GM19240 (cell line): Measurements from ENCODE around the gene SLC2A14.
"Not testable (repeated sequence)": the region's sequence is repeated elsewhere in the genome, so short reads cannot be mapped to it uniquely, and the experiment has no call there.

Source experiments
- DNase-seq: peaks from one replicate; pipeline ENCODE4 v3.0.0; 2011; ENCODE audit warnings: low spot score; ENCODE audit not compliant: insufficient read length

Gene SLC2A14

DNA sequence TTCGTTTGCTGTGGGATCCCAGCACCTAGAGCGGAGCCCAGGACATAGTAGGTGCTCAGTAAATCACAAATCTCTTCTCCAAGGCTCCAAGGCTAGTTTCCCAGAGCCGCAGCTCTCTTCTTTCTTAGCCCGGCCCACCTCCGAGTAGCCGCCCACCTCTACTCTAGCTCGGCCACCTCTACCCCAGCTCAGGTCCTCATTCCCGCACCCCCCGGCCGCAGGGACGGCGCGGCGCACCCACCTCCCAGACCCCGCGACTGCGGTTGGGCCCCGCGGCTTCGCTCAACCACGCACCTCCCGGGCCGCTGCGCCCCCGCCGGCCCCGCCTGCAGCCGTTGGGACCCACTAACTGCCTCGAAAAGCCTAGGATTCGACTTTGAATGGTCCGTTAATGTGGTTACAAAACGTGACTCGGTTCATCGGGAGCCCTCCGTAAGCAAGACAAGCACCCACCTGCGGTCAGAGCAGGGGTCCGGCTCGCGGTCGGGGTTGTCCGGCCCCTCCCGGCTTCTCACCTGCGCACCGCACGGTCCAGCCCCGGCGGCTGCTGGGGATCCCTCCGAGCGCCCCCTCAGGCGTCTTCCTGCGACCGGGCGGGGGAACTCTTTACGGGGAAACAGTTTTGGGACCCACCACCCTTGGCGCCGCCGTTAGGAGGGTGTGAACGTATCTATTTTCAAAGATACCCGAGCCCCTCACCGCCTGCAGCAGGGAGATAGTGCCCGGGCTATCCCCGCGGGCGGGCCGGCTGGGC lies at the start of gene SLC2A14:
TSS of gene SLC2A14 (minus strand) at position 350 of the 754 bp plus-strand sequence. CDS start 3,035 bp downstream, outside the sequence.
- no peak for DNase-seq

GRCh38 chr12:7921181-7921580 lies 48.5 kb upstream of the SLC2A14 start:
- not testable (repeated sequence) for DNase-seq

DNA sequence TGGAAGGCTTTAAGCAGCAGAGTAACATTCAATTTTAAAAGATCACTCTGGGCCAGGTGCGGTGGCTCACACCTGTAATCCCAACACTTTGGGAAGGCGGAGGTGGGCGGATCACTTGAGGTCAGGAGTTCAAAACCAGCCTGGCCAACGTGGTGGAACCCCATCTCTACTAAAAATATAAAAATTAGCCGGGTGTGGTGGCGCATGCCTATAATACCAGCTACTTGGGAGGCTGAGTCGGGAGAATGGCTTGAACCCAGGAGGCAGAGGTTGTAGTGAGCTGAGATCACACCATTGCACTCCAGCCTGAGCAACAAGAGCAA lies 45.5 kb upstream of the SLC2A14 start:
- DNase-seq: not testable (repeated sequence)

GRCh38 chr12:7917392-7918267 lies 44.9 kb upstream of the SLC2A14 start:
- no peak for DNase-seq

GRCh38 chr12:7916936-7917335 lies 44.2 kb upstream of the SLC2A14 start:
- DNase-seq: no peak

DNA sequence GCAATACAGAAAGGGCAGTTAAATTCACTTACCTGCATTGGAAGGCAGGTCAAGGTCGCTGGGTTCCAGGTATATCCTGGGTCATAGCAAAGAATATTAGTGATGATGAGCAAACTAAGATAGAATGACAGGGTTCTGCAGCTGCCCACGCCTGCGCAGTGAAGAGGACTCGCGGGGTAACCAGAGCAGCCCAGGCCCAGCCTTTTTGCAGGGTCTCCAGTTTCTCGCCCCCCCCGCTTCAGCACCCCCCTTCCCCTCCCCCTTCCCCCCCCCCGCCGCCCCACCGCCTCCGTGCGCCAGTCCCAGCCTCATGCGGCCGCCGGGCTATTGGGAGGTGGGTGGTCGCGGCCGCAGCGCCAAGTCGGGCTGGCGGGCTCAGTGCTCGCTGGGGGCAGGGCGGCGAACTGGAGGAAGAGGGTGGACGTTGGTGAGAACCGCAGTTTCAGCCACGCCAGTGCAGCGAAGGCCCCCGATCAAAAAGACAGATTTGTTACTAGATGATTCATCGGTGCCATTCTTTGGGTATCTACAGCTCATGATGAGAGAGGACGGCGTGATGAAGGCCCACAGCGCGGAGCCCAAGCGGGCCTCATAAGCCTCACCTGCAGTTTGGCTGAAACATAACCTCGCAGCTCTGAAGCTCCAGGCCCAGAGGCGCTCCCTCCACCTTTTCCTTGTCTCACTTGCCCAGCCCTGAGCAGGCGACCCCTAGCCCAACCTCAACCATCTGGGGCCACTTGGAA lies 43.1 kb upstream of the SLC2A14 start:
- no peak for DNase-seq

- not testable (repeated sequence) for DNase-seq
These were observed 37.4 kb upstream of the SLC2A14 start for GRCh38 chr12:7910106-7910505.

- no peak for DNase-seq
These were observed 34.3 kb upstream of the SLC2A14 start for GRCh38 chr12:7907009-7907408.

- DNase-seq: not testable (repeated sequence)
These were observed 33.6 kb upstream of the SLC2A14 start for GRCh38 chr12:7906303-7906702.

- not testable (repeated sequence) for DNase-seq
These were observed 32.9 kb upstream of the SLC2A14 start for GRCh38 chr12:7905600-7906125.

- DNase-seq: no peak
These were observed 32.4 kb upstream of the SLC2A14 start for GRCh38 chr12:7905071-7905470.

- DNase-seq: not testable (repeated sequence)
These were observed 29.7 kb upstream of the SLC2A14 start for GRCh38 chr12:7902416-7902815.

DNA sequence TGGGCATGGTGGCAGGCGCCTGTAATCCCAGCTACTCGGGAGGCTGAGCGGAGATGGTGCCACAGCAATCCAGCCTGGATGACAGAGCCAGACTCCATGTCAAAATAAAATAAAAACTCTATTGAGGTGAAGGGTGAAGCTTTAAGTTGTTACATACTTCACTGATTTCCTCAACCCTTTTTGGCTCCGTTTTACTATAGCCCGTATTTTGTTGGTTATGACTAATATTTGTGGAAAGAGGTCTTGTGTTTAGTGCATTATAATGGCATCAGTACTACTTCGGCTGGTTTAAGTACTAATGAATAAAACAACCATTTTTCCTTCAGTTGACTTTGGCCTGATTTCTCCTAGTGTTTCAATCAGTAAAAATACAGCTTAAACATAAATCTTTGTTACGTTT lies 27.0 kb upstream of the SLC2A14 start:
- DNase-seq: no peak

DNA sequence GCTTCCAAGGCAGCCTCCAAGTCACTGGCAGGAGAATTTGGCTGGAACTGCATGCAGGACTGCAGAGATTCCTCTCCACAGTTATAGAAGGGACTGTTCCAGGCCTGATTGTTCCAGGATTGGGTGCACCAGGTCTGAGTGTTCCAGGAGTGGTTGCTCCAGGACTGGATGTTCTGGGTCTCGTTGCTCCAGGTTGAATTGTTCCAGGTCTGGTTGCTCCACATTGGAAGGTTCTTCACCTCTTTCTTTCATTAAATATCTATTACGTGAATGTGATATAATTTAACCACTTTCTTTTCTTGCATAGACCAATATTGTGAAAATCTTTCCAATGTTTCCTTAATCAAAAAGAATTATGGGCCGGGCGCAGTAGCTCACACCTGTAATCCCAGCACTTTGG lies 24.0 kb upstream of the SLC2A14 start:
- not testable (repeated sequence) for DNase-seq

- DNase-seq: no peak
These were observed 19.7 kb upstream of the SLC2A14 start for GRCh38 chr12:7892186-7892980.

GRCh38 chr12:7884689-7885088 lies 12.0 kb upstream of the SLC2A14 start:
- no peak for DNase-seq

DNA sequence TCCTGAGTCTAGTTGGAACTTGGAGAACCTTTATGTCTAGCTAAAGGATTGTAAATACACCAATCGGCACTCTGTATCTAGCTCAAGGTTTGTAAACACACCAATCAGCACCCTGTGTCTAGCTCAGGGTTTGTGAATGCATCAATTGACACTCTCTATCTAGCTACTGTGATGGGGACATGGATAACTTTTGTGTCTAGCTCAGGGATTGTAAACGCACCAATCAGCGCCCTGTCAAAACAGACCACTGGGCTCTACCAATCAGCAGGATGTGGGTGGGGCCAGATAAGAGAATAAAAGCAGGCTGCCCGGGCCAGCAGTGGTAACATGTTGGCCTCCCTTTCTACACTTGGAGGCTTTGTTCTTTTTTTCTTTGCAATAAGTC lies 9.0 kb upstream of the SLC2A14 start:
- not testable (repeated sequence) for DNase-seq

DNA sequence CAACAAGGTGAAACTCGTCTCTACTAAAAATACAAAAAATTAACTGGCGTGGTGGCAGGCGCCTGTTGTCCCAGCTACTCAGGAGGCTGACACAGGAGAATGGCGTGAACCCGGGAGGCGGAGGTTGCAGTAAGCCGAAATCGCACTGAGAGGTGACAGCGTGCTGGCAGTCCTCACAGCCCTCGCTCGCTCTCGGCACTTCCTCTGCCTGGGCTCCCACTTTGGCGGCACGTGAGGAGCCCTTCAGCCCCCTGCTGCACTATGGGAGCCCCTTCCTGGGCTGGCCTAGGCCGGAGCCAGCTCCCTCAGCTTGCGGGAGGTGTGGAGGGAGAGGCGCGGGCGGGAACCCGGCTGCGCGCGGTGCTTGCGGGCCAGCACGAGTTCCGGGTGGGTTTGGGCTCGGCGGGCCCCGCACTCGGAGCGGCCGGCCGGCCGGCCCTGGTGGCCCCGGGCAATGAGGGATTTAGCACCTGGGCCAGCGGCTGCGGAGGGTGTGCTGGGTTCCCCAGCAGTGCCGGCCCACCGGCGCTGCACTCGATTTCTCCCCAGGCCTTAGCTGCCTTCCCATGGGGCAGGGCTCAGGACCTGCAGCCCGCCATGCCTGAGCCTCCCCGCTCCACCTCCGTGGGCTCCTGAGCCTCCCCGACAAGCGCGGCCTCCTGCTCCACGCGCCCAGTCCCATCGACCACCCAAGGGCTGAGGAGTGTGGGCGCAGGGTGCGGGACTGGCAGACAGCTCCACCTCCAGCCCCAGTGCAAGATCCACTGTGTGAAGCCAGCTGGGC lies 8.4 kb upstream of the SLC2A14 start:
- DNase-seq: not testable (repeated sequence)

- no peak for DNase-seq
These were observed 6.5 kb upstream of the SLC2A14 start for GRCh38 chr12:7879246-7879645.

GRCh38 chr12:7877420-7877819 lies 4.7 kb upstream of the SLC2A14 start:
- no peak for DNase-seq
